Astrocyte of the cerebellum (primary cell): ENCODE measurements around the gene PLXNA1.

Experiments
- DNase-seq: peaks from one replicate; pipeline ENCODE4 v3.0.0-alpha.2; 2011; ENCODE audit warnings: low read depth
- H3K4me3 ChIP-seq: 2 replicates; pipeline ENCODE4 v1.5.1; 2011; ENCODE audit warnings: mild to moderate bottlenecking, low read depth, low read length, moderate library complexity
- CTCF ChIP-seq: IDR thresholded peaks from 2 replicates; pipeline ENCODE4 v1.5.1; 2012; ENCODE audit warnings: low read length, low read depth, moderate library complexity, mild to moderate bottlenecking; ENCODE audit errors: missing control alignments
- in situ Hi-C: cut with HindIII; loops from 2 replicates; pipeline ENCODE4 v1.10.0; 2017; ENCODE audit warnings: low sequenced_read_pairs

Gene PLXNA1

DNA sequence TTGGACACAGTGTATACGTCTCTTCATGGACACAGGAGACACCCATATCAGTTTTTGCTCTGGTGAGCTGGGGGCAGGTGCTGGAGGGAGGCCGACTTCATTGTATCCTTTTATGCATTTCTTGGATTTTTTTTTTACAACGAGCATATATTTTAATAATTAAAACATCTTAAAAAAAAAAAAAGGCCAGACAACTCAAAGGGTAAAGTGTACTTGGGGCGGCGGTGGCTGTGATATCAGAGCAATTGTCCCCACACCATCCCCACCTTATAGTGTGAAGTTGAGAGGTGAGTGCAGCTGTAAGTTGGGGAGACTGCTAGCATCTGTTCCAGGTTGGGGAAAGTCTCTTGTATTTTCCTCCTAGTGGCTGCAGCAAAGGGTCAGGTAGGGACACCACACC lies 12.0 kb upstream of the PLXNA1 start:
- TF ChIP-seq CTCF = no peak
- in situ Hi-C loops = no loop called here
- no peak for DNase-seq

GRCh38 chr3:126971891-126972351 lies 11.0 kb upstream of the PLXNA1 start:
- TF ChIP-seq CTCF = no peak
- in situ Hi-C loops = no loop called here
- H3K4me3 ChIP-seq = no peak overlapping the region
- no peak for DNase-seq

More for the DNA sequence above, 12.0 kb upstream of the PLXNA1 start:
- no peak overlapping the region for H3K4me3 ChIP-seq

- no peak for TF ChIP-seq CTCF
- no peak for DNase-seq
- in situ Hi-C loops = no loop called here
- H3K4me3 ChIP-seq = no peak overlapping the region
Observed at GRCh38 chr3:126972866-126973265, 10.0 kb upstream of the PLXNA1 start.

DNA sequence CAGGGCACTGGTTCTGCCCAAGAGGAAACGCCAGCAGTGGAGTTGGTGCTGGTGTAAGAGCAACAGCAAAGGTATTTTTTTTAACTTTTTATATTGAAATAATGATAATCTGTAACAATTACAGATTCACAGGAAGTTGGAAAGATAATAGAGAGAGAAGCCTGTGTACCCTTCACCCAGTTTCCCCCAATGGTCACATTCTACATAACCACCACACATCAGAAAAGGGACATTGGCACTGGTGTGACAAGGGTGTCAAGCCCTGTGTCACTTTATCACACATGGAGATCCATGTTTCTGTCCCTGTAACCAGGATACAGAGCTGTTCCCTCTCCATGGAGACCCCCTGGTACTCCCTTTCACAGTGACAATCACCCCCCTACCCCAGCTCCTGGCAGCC lies 9.1 kb upstream of the PLXNA1 start:
- no peak for DNase-seq
- TF ChIP-seq CTCF = no peak
- in situ Hi-C loops = no loop called here
- no peak overlapping the region for H3K4me3 ChIP-seq

DNA sequence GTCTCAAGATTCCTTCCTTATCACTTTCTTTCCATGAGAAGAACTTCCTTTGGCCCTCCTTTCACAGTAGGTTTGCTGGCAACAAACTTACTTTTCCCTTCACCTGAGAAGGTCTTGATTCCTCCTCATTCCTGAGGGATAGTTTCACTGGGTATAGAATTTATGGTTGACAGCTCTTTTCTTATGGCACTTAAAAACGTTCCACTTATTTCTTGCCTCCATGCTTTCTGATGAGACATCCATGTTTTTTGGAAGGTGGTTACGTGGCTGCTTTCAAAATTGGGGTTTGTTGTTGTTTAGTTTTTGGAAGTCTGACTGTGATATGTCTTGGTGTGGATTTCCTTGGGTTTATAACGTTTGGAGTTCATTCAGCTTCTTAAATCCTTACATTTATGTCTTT lies 8.2 kb upstream of the PLXNA1 start:
- no peak for DNase-seq
- H3K4me3 ChIP-seq = no peak overlapping the region
- in situ Hi-C loops = no loop called here
- no peak for TF ChIP-seq CTCF

GRCh38 chr3:126976906-126977305 lies 6.0 kb upstream of the PLXNA1 start:
- no peak for TF ChIP-seq CTCF
- in situ Hi-C loops = no loop called here
- H3K4me3 ChIP-seq = no peak overlapping the region
- DNase-seq = no peak

DNA sequence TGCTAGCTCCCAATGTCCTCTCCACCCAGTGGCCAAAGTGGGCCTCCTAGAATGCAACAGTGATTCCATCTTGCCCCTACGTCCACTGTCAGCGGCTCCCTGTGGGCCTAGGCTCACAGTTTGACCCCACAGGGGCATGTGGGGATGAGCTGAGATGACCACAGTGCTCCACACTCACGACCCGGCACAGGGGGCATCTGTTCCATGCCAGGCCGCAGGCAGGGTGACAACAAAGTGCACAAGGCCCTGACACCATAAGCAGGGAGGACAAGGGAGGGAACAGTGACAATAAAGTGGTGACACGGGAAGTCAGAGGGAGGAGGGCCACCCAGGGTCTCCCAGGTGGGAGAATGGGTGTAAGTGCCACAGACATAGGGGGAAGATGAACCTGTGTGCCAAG lies 5.1 kb upstream of the PLXNA1 start:
- H3K4me3 ChIP-seq = no peak overlapping the region
- TF ChIP-seq CTCF = no peak
- no peak for DNase-seq
- in situ Hi-C loops = no loop called here
